Pancreas (tissue), 10 donors: Measurements from ENCODE around the gene EPO. TPM values are rescaled to one million over a fixed set of nuclear protein-coding genes. Genes with fewer than 3 reads are reported as not detected.

Experiments used
- ATAC-seq, 4 donors: fragments of 200-7000 bp; cut with Tn5 transposase; one replicate each; pipeline versions ENCODE4 v1.8.0 to v1.9.1; 2020; ENCODE audit warnings: mild to moderate bottlenecking in 4 of 4, moderate library complexity in 4 of 4
- DNase-seq, 6 donors: peaks; one replicate each; pipeline ENCODE4 v3.0.0-alpha.2; 2020
- FAIRE-seq: peaks from 2 replicates; lab custom pipeline; 2012; peaks lifted over from hg19 to GRCh38; lab: Jason Lieb, UNC
- H3K27ac ChIP-seq, 4 donors: fragments of 200-600 bp; sonication (generic); 1 replicate in 3 of 4; 2 replicates in 1 of 4; pipeline versions ENCODE4 v1.5.0 to v1.8.0; 2020
- H3K27me3 ChIP-seq, 4 donors: fragments of 200-600 bp; one replicate each; pipeline ENCODE4 v1.8.0; 2021
- H3K36me3 ChIP-seq, 3 donors: fragments of 200-600 bp; sonication (generic) in 1 of 3; one replicate each; pipeline versions ENCODE4 v1.5.0 to v1.8.0; 2020 to 2021
- H3K4me1 ChIP-seq, 3 donors: fragments of 200-600 bp; one replicate each; pipeline ENCODE4 v1.8.0; 2021
- H3K4me3 ChIP-seq, 4 donors: fragments of 200-600 bp; sonication (generic) in 2 of 4; one replicate each; pipeline versions ENCODE4 v1.5.0 to v1.8.0; 2020 to 2021
- H3K9me3 ChIP-seq, 4 donors: fragments of 200-600 bp; one replicate each; pipeline ENCODE4 v1.8.0; 2021
- CTCF ChIP-seq, 4 donors: fragments of 200-600 bp; sonication (generic) in 3 of 4; IDR thresholded peaks; one replicate each; pipeline versions ENCODE4 v1.5.0 to v1.8.0; 2021; ENCODE audit warnings: antibody characterized with exemption in 4 of 4
- WGBS, 2 donors: extraction: QIAGEN DNeasy Blood & Tissue Kit; methylation state at CpG; one replicate each; pipeline ENCODE4 v1.1.7; 2013; 5-methylcytosine and 5-hydroxymethylcytosine counted together
- intact Hi-C, 3 donors: fragments of 100-400 bp; cut with DNase I; formaldehyde crosslinking; loops; one replicate each; pipeline versions ENCODE4 v1.11.1 to v1.14.2; 2022
- polyA plus RNA-seq, 2 donors: library from polyadenylated mRNA; stranded (reverse); fragments of 200-250 nt; gene quantifications; one replicate each; pipeline ENCODE4 v1.2.3, GENCODE V29; 2013
- total RNA-seq, 6 donors: library from RNA; stranded (reverse); fragmentation: NEBNext Ultra II Directional in 4 of 6; extraction: Animal tissue kit (Norgen Biotek cat#: 25700) in 4 of 6; gene quantifications; one replicate each; pipeline versions ENCODE4 v1.2.1 to v1.2.4, GENCODE V29; 2021 to 2023
- donor health status: healthy with polysubstance abuse.
- donor health status: DM: no; HTN: no; CAD: no; lungs with moderate emphysema.
- donor health status: DM: no; HTN: no; CAD: no.
- donor health status: control.
- donor health status: control.
- donor health status: Bipolar disorder and iron deficiency.
- donor health status: DM: yes; HTN: yes; CAD: no.
- donor health status: DM: no; HTN: no; CAD: no.
- donor health status: DM: no; HTN: no; CAD: no.
- donor health status: DM: yes; HTN: yes; CAD: no.

The EPO gene
- total and polyA plus RNA-seq, 8 donors: 1.6 to 5.9 (median 3.9) TPM

GRCh38 chr7:100705320-100705752 lies 14.9 kb upstream of the EPO start:
- Histone ChIP-seq H3K4me3 (peak overlapping the region; percentile 71 to 85 (median 78)), H3K27me3 (no peaks in the 10 kb centered on the region), H3K36me3 (no peaks in the 10 kb centered on the region), H3K9me3 (no peaks in the 10 kb centered on the region), H3K4me1 (peaks cover 0 to 11% (median 6%) of the 10 kb centered on the region in 3 donors), H3K27ac (peak overlapping the region; percentile 58 to 87 (median 84))
- peak; percentile 78 to 92 (median 90) for TF ChIP-seq CTCF (IDR thresholded peaks at IDR 0.05)
- ATAC-seq (peak; percentile 74 to 86 (median 80)), FAIRE-seq (no peak), DNase-seq (peak; percentile 73 to 96 (median 86))
- 0% methylated on average over 25 of the region's 25 CpGs for WGBS, 2 donors
- intact Hi-C loops: loop anchor here in 1 of 3 donors (10.0 kb wide), 1 partner anchor 149 kb away; the partner anchor contains the start of gene SLC12A9

DNA sequence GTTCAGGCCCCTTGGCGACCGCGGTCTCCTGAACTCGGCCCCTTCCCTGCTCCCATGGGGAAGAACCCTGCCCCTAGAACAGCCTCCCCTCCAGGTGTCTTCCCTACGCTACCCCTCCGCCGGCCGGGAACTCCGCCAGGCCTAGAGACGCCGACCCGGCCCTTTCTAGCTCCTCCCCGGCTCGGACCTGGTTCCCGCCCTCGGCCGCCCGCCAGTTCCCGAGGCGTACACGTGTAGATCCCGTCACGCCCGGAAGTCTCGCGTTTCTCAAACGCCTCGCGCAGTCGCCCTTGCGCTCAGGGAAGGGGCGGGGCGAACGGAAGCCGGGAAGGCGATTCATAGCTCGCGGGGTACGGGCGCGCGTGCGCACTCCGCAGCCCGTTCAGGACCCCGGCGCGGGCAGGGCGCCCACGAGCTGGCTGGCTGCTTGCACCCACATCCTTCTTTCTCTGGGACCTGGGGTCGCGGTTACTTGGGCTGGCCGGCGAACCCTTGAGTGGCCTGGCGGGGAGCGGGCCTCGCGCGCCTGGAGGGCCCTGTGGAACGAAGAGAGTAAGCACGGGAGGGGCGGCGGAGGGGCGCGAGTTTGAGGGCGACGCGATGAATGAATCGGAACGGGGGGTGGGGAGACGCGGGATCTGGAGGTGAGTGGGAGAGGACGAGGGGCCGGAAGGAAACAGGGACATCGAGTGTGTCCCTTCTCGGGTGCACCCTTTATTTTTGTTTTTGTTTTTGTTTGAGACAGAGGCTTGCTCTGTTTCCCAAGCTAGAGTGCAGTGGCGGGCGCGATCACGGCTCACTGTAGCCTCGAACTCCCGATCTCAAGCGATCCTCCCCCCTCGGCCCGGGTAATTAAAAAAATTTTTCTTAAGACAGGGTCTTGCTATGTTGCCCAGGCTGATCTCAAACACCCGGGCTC lies 14.3 kb upstream of the EPO start, which contains the start of gene POP7:
TSS of gene POP7 (plus strand) at position 369 of the 919 bp plus-strand sequence. CDS start 710 bp downstream, outside the sequence.
- peaks cover 0 to 11% (median 6%) of the 10 kb centered on the region in 3 donors for H3K4me1 ChIP-seq
- peak within 1 kb of the TSS; percentile 71 to 85 (median 78) for H3K4me3 ChIP-seq
- peak; percentile 94 to 98 (median 96) for ATAC-seq
- peak; percentile 98 to 100 (median 99) for DNase-seq
- H3K36me3 ChIP-seq: no peaks in the 10 kb centered on the region
- peak; percentile 64 for FAIRE-seq
- no peak for TF ChIP-seq CTCF (IDR thresholded peaks at IDR 0.05)
- H3K9me3 ChIP-seq: no peaks in the 10 kb centered on the region
- 0% methylated on average over 84 to 86 of the region's 86 CpGs for WGBS, 2 donors
- H3K27me3 ChIP-seq: no peaks in the 10 kb centered on the region
- intact Hi-C loops: loop anchor here in 1 of 3 donors (10.0 kb wide), 1 partner anchor 149 kb away; the partner anchor contains the start of gene SLC12A9
- peak within 1 kb of the TSS; percentile 58 to 87 (median 84) for H3K27ac ChIP-seq

- H3K4me3 ChIP-seq: peak overlapping the region; percentile 71 to 85 (median 78)
- H3K27ac ChIP-seq: peak overlapping the region in 3 of 4 donors; percentile 83 to 87 (median 85)
- FAIRE-seq (no peak), ATAC-seq (no peak), DNase-seq (peak in 3 of 6 donors; percentile 52 to 88 (median 70))
- TF ChIP-seq CTCF (IDR thresholded peaks at IDR 0.05): no peak
- no peaks in the 10 kb centered on the region for H3K9me3 ChIP-seq
- H3K4me1 ChIP-seq: peaks cover 0 to 11% (median 6%) of the 10 kb centered on the region in 3 donors
- no peaks in the 10 kb centered on the region for H3K36me3 ChIP-seq
- intact Hi-C loops: loop anchor here in 1 of 3 donors (10.0 kb wide), 1 partner anchor 148 kb away; the partner anchor contains the start of gene SLC12A9
- 14% methylated on average over 34 of the region's 34 CpGs for WGBS, 2 donors
- H3K27me3 ChIP-seq: no peaks in the 10 kb centered on the region
Observed at GRCh38 chr7:100706672-100707311, 13.5 kb upstream of the EPO start.

GRCh38 chr7:100708395-100708794 lies 11.9 kb upstream of the EPO start:
- Histone ChIP-seq H3K9me3 (no peaks in the 10 kb centered on the region), H3K27ac (no peak overlapping the region), H3K4me3 (no peak overlapping the region), H3K4me1 (peaks cover 0 to 11% (median 6%) of the 10 kb centered on the region in 3 donors), H3K27me3 (no peaks in the 10 kb centered on the region), H3K36me3 (no peaks in the 10 kb centered on the region)
- DNase-seq (no peak), FAIRE-seq (no peak), ATAC-seq (no peak)
- WGBS, 2 donors: 82 to 85% methylated on average over 6 of the region's 6 CpGs
- no peak for TF ChIP-seq CTCF (IDR thresholded peaks at IDR 0.05)
- intact Hi-C loops: loop anchor here in 1 of 3 donors (10.0 kb wide), 1 partner anchor 146 kb away; the partner anchor contains the start of gene SLC12A9
